Tibial nerve (tissue), 4 donors: ENCODE measurements around the gene KLHL4. TPM values are rescaled to one million over a fixed set of nuclear protein-coding genes. Genes with fewer than 3 reads are reported as not detected.
A peak's percentile ranks its signal among the peaks of the same experiment; 100 is the strongest.
"Not testable (repeated sequence)": the region's sequence is repeated elsewhere in the genome, so short reads cannot be mapped to it uniquely, and the experiment has no call there.

ENCODE experiments used
- DNase-seq, 2 donors: peaks; one replicate each; pipeline ENCODE4 v3.0.0-alpha.2; 2019; ENCODE audit warnings: low spot score in 2 of 2
- H3K27ac ChIP-seq, 4 donors: fragments of 200-600 bp; sonication (generic) in 3 of 4; one replicate each; pipeline ENCODE4 v1.5.1; 2017 to 2019; ENCODE audit warnings: mild to moderate bottlenecking in 1 of 4
- H3K27me3 ChIP-seq, 2 donors: fragments of 200-600 bp; sonication (generic) in 1 of 2; one replicate each; pipeline versions ENCODE4 v1.5.1 to v1.6.0; 2017 to 2019
- H3K36me3 ChIP-seq, 3 donors: fragments of 200-600 bp; sonication (generic); one replicate each; pipeline ENCODE4 v1.5.1; 2018 to 2019
- H3K4me1 ChIP-seq, 4 donors: fragments of 200-600 bp; sonication (generic) in 3 of 4; one replicate each; pipeline ENCODE4 v1.5.1; 2017 to 2019
- H3K4me3 ChIP-seq, 4 donors: fragments of 200-600 bp; sonication (generic) in 3 of 4; one replicate each; pipeline ENCODE4 v1.5.1; 2017 to 2019; ENCODE audit warnings: mild to moderate bottlenecking in 1 of 4, moderate library complexity in 1 of 4
- H3K9me3 ChIP-seq, 4 donors: fragments of 200-600 bp; sonication (generic) in 3 of 4; one replicate each; pipeline ENCODE4 v1.5.1; 2017 to 2019
- EP300 ChIP-seq, 2 donors: sonication (generic); formaldehyde crosslinking; IDR thresholded peaks; one replicate each; pipeline ENCODE4 v1.6.1; 2017; ENCODE audit warnings: antibody characterized with exemption in 2 of 2, mild to moderate bottlenecking in 1 of 2
- POLR2A ChIP-seq, 2 donors: fragments of 450-650 bp; IDR thresholded peaks; one replicate each; pipeline ENCODE4 v1.6.1; 2017; ENCODE audit warnings: antibody characterized with exemption in 2 of 2, mild to moderate bottlenecking in 2 of 2, moderate library complexity in 2 of 2
- WGBS, 2 donors: methylation state at CpG; one replicate each; pipeline ENCODE4 v1.1.5; 2018; 5-methylcytosine and 5-hydroxymethylcytosine counted together
- total RNA-seq, 4 donors: library from RNA; depleted of rRNA; stranded (reverse); fragments of >200 nt; gene quantifications; one replicate each; pipeline ENCODE4 v1.1.0, GENCODE V29; 2016
- TF ChIP-seq, protein P1 (sequence below), 5 experiments: fragments of 200-600 bp in 3 of 5; fragments of 450-650 bp in 2 of 5; sonication (generic) in 3 of 5; IDR thresholded peaks; one replicate each; pipeline ENCODE4 v1.5.1; 2016 to 2019; ENCODE audit warnings: antibody characterized with exemption in 5 of 5, mild to moderate bottlenecking in 3 of 5, moderate library complexity in 2 of 5

KLHL4 gene
- total RNA-seq, 4 donors from 2014 or later = under 0.01 to 0.78 (median 0.30) TPM; not detected in 1

DNA sequence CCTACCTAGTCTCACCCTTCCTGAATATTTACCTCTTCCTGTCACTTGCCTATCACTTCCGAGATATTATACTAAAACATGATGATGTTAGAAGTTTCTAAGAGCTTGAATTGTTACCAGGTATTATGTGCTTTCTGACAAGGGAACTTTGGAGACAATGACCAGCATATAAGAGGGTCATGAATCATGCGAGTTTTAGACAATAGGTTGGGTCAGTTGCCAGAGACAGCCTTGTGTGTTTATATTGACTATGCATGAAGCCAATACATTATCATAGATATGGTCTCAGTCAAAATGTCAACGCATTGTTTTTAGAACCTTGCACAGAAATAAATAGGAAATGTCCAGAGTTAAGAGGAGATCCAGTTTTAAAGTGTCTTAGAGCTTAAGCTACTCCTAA is 116.8 kb downstream of the KLHL4 start:
- Histone ChIP-seq H3K27me3 (no peaks in the 10 kb centered on the region), H3K9me3 (no peaks in the 10 kb centered on the region), H3K4me3 (no peak overlapping the region), H3K27ac (no peak overlapping the region), H3K36me3 (no peaks in the 10 kb centered on the region), H3K4me1 (no peaks in the 10 kb centered on the region)
- no peak for DNase-seq
- WGBS, 2 donors = 63 to 74% methylated on average over 3 of the region's 3 CpGs
- TF ChIP-seq POLR2A (IDR thresholded peaks at IDR 0.05) (no peak), EP300 (IDR thresholded peaks at IDR 0.05) (no peak)
- TF ChIP-seq, protein P1, sequence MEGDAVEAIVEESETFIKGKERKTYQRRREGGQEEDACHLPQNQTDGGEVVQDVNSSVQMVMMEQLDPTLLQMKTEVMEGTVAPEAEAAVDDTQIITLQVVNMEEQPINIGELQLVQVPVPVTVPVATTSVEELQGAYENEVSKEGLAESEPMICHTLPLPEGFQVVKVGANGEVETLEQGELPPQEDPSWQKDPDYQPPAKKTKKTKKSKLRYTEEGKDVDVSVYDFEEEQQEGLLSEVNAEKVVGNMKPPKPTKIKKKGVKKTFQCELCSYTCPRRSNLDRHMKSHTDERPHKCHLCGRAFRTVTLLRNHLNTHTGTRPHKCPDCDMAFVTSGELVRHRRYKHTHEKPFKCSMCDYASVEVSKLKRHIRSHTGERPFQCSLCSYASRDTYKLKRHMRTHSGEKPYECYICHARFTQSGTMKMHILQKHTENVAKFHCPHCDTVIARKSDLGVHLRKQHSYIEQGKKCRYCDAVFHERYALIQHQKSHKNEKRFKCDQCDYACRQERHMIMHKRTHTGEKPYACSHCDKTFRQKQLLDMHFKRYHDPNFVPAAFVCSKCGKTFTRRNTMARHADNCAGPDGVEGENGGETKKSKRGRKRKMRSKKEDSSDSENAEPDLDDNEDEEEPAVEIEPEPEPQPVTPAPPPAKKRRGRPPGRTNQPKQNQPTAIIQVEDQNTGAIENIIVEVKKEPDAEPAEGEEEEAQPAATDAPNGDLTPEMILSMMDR (IDR thresholded peaks at IDR 0.05) = no peak

DNA sequence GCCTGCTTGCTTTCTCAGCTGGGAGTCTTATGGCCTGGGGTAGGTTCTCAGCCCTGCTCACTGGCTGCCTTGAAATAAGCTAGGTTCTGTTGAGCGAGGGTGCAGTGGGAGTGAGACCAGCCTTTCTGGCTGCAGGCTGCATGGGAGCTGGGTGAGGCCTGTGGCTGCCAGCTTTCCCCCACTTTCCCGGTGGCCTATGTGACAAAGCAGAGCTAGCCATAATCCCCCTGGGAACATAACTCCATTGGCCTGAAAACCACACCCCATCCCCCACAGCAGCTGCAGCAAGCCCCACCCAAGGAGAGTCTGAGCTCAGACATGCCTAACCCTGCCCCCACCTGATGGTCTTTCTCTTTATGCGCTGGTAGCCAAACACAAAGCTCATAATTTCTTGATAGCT is 118.9 kb downstream of the KLHL4 start:
- H3K4me1 ChIP-seq = no peaks in the 10 kb centered on the region
- H3K36me3 ChIP-seq = no peaks in the 10 kb centered on the region
- no peaks in the 10 kb centered on the region for H3K9me3 ChIP-seq
- TF ChIP-seq POLR2A (IDR thresholded peaks at IDR 0.05) (no peak), EP300 (IDR thresholded peaks at IDR 0.05) (no peak)
- TF ChIP-seq, protein P1 (IDR thresholded peaks at IDR 0.05) = no peak
- no peak overlapping the region for H3K4me3 ChIP-seq
- no peak overlapping the region for H3K27ac ChIP-seq
- H3K27me3 ChIP-seq = no peaks in the 10 kb centered on the region
- WGBS, 2 donors = 87% methylated on average over 3 of the region's 3 CpGs
- DNase-seq = no peak

DNA sequence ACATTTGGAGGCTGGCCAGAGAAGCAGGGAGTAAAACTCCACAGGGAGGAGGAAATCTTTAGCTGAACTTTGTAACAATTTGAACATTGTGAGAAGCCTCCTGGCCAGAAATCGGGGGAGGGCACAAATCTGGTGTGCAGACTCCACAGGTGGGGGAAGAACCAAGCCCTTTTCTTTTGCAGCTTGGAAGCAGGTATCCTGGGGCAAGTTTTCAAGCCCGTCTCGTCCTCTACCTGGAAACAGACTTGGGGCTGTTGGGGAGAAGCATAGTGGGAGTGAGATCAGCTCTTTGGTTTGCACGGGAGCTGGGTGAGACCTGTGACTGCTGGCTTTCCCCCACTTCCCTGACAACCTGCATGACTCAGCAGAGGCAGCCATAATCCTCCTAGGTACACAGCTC is 123.8 kb downstream of the KLHL4 start:
- WGBS, 2 donors = 70 to 80% methylated on average over 1 to 4 of the region's 4 CpGs
- H3K4me3 ChIP-seq, H3K9me3 ChIP-seq, H3K4me1 ChIP-seq, DNase-seq, H3K27me3 ChIP-seq, H3K27ac ChIP-seq, H3K36me3 ChIP-seq: not testable (repeated sequence)

DNA sequence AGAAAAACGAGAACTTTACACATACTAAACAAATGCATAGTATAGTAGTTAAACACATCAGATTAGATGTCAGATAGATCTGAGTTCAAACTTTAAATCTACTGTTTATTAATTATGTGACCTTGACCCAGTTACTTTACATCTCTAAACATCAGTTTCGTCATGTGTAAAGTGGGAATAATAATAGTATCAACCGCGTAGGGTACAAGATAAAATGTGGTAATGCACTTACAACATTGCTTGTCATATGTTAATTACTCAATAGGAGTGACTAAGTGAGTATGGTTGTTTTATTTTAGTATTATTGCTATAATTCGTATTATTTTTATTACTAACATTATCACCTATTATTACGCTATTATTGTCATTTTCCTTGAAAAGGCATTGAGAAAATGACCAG is 144.2 kb downstream of the KLHL4 start:
- Histone ChIP-seq H3K36me3 (no peaks in the 10 kb centered on the region), H3K27ac (no peak overlapping the region), H3K4me1 (no peaks in the 10 kb centered on the region), H3K4me3 (no peak overlapping the region), H3K27me3 (peaks cover 0 to 3% of the 10 kb centered on the region in 2 donors), H3K9me3 (no peaks in the 10 kb centered on the region)
- TF ChIP-seq POLR2A (IDR thresholded peaks at IDR 0.05) (no peak), EP300 (IDR thresholded peaks at IDR 0.05) (no peak)
- TF ChIP-seq, protein P1 (IDR thresholded peaks at IDR 0.05) = no peak
- 73 to 83% methylated on average over 6 of the region's 6 CpGs for WGBS, 2 donors
- DNase-seq = no peak

DNA sequence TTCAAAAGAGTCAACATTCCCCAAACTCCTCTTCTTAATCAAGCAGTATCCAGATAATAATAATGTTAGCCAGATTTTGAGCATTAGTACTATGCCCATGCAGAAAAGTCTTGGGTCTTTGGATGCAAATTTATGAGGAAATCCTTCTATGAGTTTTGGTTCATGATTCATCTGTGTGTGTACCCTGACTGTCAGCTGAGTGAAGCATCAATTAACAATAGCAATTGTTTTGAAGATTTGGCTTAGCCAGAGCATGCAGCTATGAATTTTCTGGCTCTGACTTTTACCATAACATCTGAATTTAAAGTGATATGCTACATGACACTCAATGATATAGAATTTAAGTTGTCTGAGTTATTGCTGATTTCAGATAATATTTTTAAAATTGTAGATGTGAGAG is 145.8 kb downstream of the KLHL4 start:
- no peak for DNase-seq
- Histone ChIP-seq H3K27me3 (peaks cover 0 to 9% of the 10 kb centered on the region in 2 donors), H3K4me1 (no peaks in the 10 kb centered on the region), H3K27ac (no peak overlapping the region), H3K36me3 (no peaks in the 10 kb centered on the region), H3K4me3 (no peak overlapping the region), H3K9me3 (no peaks in the 10 kb centered on the region)
- TF ChIP-seq, protein P1 (IDR thresholded peaks at IDR 0.05) = no peak
- TF ChIP-seq EP300 (IDR thresholded peaks at IDR 0.05) = no peak
- no peak for TF ChIP-seq POLR2A (IDR thresholded peaks at IDR 0.05)

DNA sequence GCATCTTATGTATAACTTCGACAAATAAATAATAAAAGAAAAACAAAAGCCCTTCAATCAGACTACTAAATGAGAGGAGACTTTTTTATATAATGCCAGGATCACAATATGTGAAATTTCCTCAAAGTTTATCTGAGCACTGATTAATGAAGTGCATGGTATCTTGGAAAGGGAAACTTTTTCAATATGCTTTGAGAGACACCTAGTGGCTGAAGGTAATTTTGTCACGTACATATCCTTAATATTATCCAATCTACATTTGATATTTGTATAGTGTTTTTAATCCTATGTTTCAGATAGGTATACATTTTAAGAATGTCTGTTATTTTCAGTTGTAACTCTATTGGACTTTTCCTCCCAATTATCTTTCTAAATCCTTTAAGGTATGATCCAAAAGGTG is 146.8 kb downstream of the KLHL4 start:
- no peaks in the 10 kb centered on the region for H3K36me3 ChIP-seq
- H3K4me1 ChIP-seq = no peaks in the 10 kb centered on the region
- peaks cover 0 to 9% of the 10 kb centered on the region in 2 donors for H3K27me3 ChIP-seq
- no peak overlapping the region for H3K27ac ChIP-seq
- DNase-seq = no peak
- no peak overlapping the region for H3K4me3 ChIP-seq
- no peak for TF ChIP-seq POLR2A (IDR thresholded peaks at IDR 0.05)
- TF ChIP-seq, protein P1 (IDR thresholded peaks at IDR 0.05) = peak in 3 of 5 experiments; percentile 30 to 51 (median 40)
- WGBS, 2 donors = 5 to 9% methylated on average over 2 of the region's 2 CpGs
- no peaks in the 10 kb centered on the region for H3K9me3 ChIP-seq
